MM.1S (cell line): ENCODE results near the gene POFUT2.

ENCODE experiments used
- DNase-seq: peaks from one replicate; pipeline ENCODE4 v3.0.0-alpha.2; 2015
- H2AFZ ChIP-seq: fragments of 300-600 bp; sonication (generic); 2 replicates; pipeline ENCODE4 v1.6.0; 2016; ENCODE audit warnings: antibody characterized with exemption, low read length
- H3F3A ChIP-seq: fragments of 300-600 bp; sonication (generic); 2 replicates; pipeline ENCODE4 v1.6.1; 2016; ENCODE audit warnings: mild to moderate bottlenecking, antibody characterized with exemption, low read length, moderate library complexity, mixed read lengths; ENCODE audit not compliant: insufficient read depth
- H3K27ac ChIP-seq: fragments of 300-600 bp; sonication (generic); 2 replicates; pipeline ENCODE4 v1.5.1; 2016; ENCODE audit warnings: mild to moderate bottlenecking, low read length
- H3K27me3 ChIP-seq: fragments of 300-600 bp; sonication (generic); replicated peaks from 2 replicates; pipeline ENCODE4 v1.6.0; 2016; ENCODE audit warnings: low read length; ENCODE audit not compliant: insufficient read depth
- H3K36me3 ChIP-seq: fragments of 300-600 bp; sonication (generic); replicated peaks from 2 replicates; pipeline ENCODE4 v1.6.1; 2016; ENCODE audit warnings: mild to moderate bottlenecking, low read length, mixed read lengths; ENCODE audit not compliant: insufficient read depth
- H3K4me1 ChIP-seq: fragments of 300-600 bp; sonication (generic); 2 replicates; pipeline ENCODE4 v1.6.1; 2016; ENCODE audit warnings: low read length, mixed read lengths
- H3K4me2 ChIP-seq: fragments of 300-600 bp; sonication (generic); 2 replicates; pipeline ENCODE4 v1.6.0; 2016; ENCODE audit warnings: low read depth, low read length
- H3K4me3 ChIP-seq: fragments of 300-600 bp; sonication (generic); 2 replicates; pipeline ENCODE4 v1.5.1; 2016; ENCODE audit warnings: low read length, mixed read lengths
- H3K79me2 ChIP-seq: fragments of 300-600 bp; sonication (generic); 2 replicates; pipeline ENCODE4 v1.6.1; 2016; ENCODE audit warnings: mixed run types, low read length, mixed read lengths
- H3K9ac ChIP-seq: fragments of 300-600 bp; sonication (generic); 2 replicates; pipeline ENCODE4 v1.6.1; 2016; ENCODE audit warnings: low read length, mixed read lengths
- H3K9me2 ChIP-seq: fragments of 300-600 bp; sonication (generic); replicated peaks from 2 replicates; pipeline ENCODE4 v1.6.1; 2016; ENCODE audit warnings: mild to moderate bottlenecking, low read length, mixed read lengths; ENCODE audit not compliant: insufficient read depth
- H3K9me3 ChIP-seq: fragments of 300-600 bp; sonication (generic); replicated peaks from 2 replicates; pipeline ENCODE4 v1.6.1; 2016; ENCODE audit warnings: mild to moderate bottlenecking, low read length, mixed read lengths; ENCODE audit not compliant: insufficient read depth
- H4K20me1 ChIP-seq: fragments of 300-600 bp; sonication (generic); 2 replicates; pipeline ENCODE4 v1.6.1; 2016; ENCODE audit warnings: mild to moderate bottlenecking, low read length, moderate library complexity, mixed read lengths; ENCODE audit not compliant: insufficient read depth
- EZH2 ChIP-seq: fragments of 300-600 bp; sonication (generic); optimal IDR thresholded peaks from 2 replicates; pipeline ENCODE3; 2017; ENCODE audit warnings: low read depth, mild to moderate bottlenecking, antibody characterized with exemption, low read length, mixed read lengths
- EZH2phosphoT487 ChIP-seq: fragments of 300-600 bp; sonication (generic); IDR thresholded peaks from 2 replicates; pipeline ENCODE4 v1.6.1; 2018; ENCODE audit warnings: antibody characterized with exemption, low read length
- TF ChIP-seq, protein P1 (sequence below): fragments of 300-600 bp; sonication (generic); IDR thresholded peaks from 2 replicates; pipeline ENCODE4 v1.5.1; 2016; ENCODE audit warnings: antibody characterized with exemption, low read length, mixed read lengths

Gene POFUT2

DNA sequence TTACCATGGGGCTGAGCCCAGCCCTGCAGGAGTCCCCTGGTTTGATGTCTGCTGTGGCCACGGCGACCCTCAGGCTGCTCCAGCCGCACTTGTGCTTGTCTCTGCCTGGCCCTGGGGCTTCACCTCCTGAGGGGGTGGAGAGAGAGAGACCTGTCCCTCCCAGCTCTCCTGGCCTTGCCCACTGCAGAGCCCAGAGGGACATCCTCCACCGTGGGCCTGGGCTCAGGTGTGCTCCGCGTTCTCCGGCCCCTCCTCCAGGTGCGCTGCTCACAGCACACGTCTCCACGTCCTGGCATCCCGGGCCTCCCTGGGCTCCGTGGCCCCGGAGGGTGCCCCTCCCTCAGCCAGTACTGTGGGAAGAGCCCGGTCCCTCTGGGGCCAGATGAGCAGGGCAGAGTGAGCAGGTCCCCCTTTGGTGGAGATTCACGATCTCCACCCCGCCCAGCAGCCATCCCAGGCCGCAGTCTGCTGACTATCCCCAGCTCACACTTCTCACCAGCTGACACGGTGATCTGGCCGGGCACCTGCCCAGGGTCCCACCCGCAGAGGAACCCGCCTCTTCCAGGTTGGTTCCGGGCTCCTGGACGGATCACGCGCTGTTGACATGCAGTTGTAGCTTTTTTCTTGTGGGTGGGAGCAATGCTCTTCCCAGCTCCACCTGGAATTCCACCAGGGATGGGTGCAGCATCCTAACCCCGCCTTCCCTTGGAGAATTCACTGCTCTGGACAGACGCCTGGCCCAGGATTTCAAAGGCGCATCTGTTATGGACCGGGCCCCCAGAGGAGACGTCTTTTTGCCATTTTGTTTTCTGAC, 41.8 kb upstream of the POFUT2 start:
- Histone ChIP-seq H3K4me1 (no peaks in the 10 kb centered on the region), H3K27ac (no peak overlapping the region)

DNA sequence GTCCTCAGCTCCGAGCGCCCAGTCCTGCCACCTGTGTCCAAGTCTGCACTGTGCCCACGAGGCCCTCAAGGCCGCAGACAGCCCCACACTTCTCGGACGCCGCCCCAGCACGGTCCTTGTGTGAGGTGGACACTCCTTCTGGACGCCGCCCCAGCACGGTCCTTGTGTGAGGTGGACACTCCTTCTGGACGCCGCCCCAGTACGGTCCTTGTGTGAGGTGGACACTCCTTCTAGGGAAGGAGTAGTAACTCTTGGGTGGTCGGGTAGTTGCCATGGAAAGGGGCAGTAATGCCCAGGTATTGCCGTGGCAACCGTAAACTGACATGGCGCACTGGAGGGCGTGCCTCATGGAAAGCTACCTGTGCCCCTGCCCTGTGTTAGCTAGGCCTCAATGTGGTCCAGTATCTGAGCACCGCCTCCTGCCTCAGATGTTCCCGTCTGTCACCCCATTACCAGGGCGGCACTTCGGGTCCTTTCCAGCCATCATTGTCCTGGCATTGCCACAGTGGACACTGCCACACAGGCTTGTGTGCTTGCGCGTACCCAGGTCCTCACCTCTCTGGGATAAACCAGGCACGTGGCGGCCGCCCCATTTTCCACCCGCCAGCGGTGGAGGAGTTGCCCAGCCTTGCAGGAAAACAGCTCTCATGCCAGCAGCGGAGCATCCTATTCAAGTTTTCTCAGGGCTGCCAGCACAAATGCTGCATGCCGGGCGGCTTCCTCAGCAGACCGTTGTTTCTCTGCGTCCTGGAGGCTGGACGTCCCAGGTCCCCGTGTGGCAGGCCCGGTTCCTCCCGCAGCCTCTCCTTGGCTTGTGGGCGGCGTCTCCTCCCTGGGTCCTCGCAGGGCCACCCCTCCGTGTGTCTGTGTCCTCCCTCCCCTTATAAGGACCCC, 40.8 kb upstream of the POFUT2 start:
- Histone ChIP-seq H3K27me3 (peaks cover 97% of the 10 kb centered on the region), H3F3A (no peaks in the 10 kb centered on the region), H3K36me3 (no peaks in the 10 kb centered on the region), H3K9ac (no peak overlapping the region), H3K4me3 (no peak overlapping the region), H3K9me3 (no peaks in the 10 kb centered on the region), H3K9me2 (no peaks in the 10 kb centered on the region), H4K20me1 (no peaks in the 10 kb centered on the region; the same call in 1 of the 2 replicates), H3K4me1 (no peaks in the 10 kb centered on the region), H3K27ac (no peak overlapping the region), H3K4me2 (no peak overlapping the region), H2AFZ (no peak overlapping the region), H3K79me2 (no peaks in the 10 kb centered on the region)
- no peak for DNase-seq
- TF ChIP-seq, protein P1, sequence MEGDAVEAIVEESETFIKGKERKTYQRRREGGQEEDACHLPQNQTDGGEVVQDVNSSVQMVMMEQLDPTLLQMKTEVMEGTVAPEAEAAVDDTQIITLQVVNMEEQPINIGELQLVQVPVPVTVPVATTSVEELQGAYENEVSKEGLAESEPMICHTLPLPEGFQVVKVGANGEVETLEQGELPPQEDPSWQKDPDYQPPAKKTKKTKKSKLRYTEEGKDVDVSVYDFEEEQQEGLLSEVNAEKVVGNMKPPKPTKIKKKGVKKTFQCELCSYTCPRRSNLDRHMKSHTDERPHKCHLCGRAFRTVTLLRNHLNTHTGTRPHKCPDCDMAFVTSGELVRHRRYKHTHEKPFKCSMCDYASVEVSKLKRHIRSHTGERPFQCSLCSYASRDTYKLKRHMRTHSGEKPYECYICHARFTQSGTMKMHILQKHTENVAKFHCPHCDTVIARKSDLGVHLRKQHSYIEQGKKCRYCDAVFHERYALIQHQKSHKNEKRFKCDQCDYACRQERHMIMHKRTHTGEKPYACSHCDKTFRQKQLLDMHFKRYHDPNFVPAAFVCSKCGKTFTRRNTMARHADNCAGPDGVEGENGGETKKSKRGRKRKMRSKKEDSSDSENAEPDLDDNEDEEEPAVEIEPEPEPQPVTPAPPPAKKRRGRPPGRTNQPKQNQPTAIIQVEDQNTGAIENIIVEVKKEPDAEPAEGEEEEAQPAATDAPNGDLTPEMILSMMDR = no peak
- TF ChIP-seq EZH2phosphoT487 (no peak), EZH2 (no peak)

More for the DNA sequence above, 41.8 kb upstream of the POFUT2 start:
- H3K9ac ChIP-seq = no peak overlapping the region
- no peaks in the 10 kb centered on the region; the same call in 1 of the 2 replicates for H4K20me1 ChIP-seq
- H2AFZ ChIP-seq = no peak overlapping the region
- no peaks in the 10 kb centered on the region for H3K36me3 ChIP-seq
- no peaks in the 10 kb centered on the region for H3K9me3 ChIP-seq
- no peaks in the 10 kb centered on the region for H3K79me2 ChIP-seq
- peaks cover 99% of the 10 kb centered on the region for H3K27me3 ChIP-seq
- no peak overlapping the region for H3K4me2 ChIP-seq
- no peak for DNase-seq
- no peaks in the 10 kb centered on the region for H3K9me2 ChIP-seq
- H3F3A ChIP-seq = no peaks in the 10 kb centered on the region
- no peak for TF ChIP-seq EZH2
- TF ChIP-seq, protein P1 = no peak
- H3K4me3 ChIP-seq = no peak overlapping the region

DNA sequence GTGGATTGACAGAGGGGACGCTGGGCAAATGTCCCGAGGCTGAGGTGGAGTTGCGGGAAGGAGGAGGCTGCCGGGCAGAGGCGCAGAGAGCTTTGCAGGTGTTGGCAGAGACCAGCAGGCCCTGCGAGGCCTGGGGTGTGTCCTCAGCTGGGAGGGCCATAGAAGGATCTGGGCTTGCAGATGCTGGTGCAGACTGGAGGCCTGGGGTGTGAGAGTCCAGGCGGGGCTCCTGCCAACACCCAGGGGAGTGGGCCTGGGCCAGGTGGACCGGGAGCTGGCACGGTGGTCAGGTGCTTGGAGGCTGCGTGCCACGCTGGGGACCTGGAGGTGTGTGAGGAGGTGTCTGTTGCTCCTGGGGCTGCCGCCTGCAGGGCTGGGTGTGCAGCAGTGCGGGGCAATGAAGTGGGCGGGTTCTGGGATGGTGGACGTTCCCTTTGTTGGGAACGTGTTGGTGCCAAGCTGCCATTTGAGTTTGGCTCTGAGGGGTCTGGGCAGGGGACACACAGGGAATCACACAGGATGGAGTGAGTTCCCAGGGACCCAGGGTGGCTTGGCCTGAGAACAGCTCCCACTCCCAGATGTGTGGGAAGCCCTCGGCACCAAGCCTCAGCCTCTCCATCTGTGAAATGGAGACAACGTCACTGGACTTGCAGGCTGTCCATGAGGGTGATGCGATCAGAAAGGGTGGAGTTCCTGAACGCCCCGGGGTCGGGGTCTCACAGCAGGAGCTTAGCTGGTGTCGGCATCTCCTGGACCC, 39.9 kb upstream of the POFUT2 start:
- no peak for TF ChIP-seq EZH2phosphoT487
- TF ChIP-seq, protein P1 = no peak
- Histone ChIP-seq H3K4me3 (no peak overlapping the region), H3K9me2 (no peaks in the 10 kb centered on the region), H3K4me1 (no peaks in the 10 kb centered on the region), H3F3A (no peaks in the 10 kb centered on the region), H3K9me3 (no peaks in the 10 kb centered on the region), H3K9ac (no peak overlapping the region), H3K27ac (no peak overlapping the region), H3K4me2 (no peak overlapping the region), H2AFZ (no peak overlapping the region), H4K20me1 (no peaks in the 10 kb centered on the region; the same call in 1 of the 2 replicates), H3K27me3 (peaks cover 97% of the 10 kb centered on the region), H3K36me3 (no peaks in the 10 kb centered on the region), H3K79me2 (no peaks in the 10 kb centered on the region)
- no peak for DNase-seq
